ENCODE results near the gene PLCL2. TPM values are rescaled to one million over a fixed set of nuclear protein-coding genes. Genes with fewer than 3 reads are reported as not detected.
A peak's percentile ranks its signal among the peaks of the same experiment; 100 is the strongest.

The PLCL2 gene
- total RNA-seq, 1 donor from 2014 or later, result 12.4 TPM

DNA sequence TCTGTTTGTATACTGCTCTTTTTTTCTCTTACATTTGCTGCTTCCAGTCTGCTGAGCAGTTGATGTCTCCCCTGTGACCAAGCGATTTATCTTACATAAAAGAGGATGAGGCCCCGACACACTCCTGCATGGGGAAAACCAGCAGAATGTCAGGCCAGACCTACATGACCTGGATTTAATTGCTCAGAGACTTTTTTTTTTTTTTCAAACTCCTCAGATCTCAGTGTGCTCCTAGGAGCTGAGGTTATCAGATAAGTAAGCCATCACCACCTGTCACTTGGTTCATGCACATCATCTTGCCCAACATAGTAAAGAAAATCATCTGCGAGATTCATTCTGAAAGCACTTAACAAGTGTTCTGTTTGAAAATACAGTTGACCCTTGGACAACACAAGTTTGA, 163.1 kb downstream of the PLCL2 start:
- no peak for DNase-seq

DNA sequence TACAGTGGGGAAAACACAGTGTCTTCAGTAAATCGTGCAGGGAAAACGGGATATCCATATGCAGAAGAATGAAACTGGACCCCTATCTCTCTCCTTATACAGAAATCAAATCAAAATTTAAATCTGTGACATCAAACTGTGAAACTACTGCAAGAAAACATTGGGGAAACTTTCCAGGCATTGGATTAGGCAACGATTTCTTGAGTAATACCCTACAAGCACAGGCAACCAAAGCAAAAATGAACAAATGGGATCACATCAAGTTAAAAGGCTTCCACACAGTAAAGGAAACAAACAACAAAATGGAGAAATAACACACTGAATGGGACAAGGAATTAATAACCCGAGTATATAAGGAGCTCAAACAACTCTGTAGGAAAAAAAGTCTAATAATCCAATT, 165.3 kb downstream of the PLCL2 start:
- no peak for DNase-seq

DNA sequence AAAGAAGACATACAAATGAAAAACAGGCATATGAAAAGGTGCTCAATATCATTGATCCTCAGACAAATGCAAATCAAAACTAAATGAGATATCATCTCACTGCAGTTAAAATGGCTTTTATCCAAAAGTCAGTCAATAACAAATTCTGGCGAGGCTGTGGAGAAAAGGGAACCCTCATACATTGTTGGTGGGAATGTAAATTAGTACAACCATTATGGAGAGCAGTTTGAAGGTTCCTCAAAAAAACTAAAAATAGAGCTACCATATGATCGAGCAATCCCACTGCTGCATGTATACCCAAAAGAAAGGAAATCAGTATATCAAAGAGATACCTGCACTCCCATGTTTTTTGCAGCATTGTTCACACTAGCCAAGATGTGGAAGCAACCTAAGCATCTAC, 165.8 kb downstream of the PLCL2 start:
- DNase-seq, result no peak

DNA sequence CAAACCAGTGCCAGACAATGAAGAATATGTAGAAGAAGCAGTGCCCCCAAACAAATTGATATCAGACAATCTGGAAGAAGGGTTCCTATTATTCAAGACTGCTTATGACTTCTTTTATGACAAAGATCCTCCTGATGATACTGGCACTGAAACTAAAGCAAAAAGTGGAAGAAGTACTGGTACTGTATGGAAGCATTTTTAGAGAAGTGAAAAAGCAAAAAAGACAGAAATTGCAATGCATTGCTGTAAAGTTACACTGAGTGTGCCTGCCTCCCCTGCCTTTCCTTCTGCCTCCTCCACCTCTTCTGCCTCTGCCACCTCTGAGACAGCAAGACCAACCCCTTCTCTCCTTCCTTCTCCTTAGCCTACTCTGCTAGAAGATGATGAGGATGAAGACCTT, 167.6 kb downstream of the PLCL2 start:
- no peak for DNase-seq

DNA sequence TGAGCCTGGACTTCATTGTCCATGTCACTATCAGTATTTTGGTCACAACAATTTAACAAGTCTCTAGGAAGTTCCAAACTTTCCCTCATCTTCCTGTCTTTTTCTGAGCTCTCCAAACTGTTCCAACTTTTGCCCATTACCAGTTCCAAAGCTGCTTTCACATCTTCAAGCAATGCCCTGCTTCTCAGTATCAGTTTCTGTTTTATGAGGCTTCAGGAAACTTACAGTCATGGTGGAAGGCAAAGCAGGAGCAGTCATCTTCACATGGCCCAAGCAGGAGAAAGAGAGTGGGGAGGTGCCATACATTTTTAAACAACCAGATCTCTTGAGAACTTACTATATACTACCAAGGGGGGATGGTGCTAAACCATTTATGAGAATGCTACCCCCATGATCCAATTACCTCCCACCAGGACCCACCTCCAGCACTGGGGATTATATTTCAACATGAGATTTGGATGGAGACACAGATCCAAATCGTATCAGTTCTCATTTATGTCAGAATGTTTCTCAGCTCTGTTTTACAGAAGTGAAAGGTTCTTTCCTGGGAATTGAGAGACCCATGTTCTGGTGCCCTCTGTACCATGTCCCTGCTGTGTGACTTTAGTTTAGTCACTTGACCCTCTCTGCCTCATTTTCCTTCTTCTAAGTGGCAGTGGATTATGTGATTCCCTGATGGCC, 169.7 kb downstream of the PLCL2 start:
- no peak for DNase-seq

DNA sequence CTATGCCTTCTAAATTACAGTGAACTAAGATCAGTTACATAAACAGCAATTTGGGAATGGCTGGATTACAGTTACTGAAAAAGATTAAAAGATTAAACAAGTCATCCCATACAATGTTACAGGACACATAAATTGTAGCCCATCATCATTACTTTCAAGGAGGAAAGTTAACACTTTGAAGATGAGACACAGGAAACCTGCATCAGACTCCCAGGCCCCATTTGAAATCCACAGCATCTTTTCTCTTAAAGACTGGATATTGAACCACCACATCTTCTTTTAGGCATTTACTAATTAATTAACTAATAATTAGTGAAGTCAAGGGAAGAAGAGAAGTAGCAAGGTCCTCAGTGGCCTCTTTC, 170.2 kb downstream of the PLCL2 start:
- no peak for DNase-seq

DNA sequence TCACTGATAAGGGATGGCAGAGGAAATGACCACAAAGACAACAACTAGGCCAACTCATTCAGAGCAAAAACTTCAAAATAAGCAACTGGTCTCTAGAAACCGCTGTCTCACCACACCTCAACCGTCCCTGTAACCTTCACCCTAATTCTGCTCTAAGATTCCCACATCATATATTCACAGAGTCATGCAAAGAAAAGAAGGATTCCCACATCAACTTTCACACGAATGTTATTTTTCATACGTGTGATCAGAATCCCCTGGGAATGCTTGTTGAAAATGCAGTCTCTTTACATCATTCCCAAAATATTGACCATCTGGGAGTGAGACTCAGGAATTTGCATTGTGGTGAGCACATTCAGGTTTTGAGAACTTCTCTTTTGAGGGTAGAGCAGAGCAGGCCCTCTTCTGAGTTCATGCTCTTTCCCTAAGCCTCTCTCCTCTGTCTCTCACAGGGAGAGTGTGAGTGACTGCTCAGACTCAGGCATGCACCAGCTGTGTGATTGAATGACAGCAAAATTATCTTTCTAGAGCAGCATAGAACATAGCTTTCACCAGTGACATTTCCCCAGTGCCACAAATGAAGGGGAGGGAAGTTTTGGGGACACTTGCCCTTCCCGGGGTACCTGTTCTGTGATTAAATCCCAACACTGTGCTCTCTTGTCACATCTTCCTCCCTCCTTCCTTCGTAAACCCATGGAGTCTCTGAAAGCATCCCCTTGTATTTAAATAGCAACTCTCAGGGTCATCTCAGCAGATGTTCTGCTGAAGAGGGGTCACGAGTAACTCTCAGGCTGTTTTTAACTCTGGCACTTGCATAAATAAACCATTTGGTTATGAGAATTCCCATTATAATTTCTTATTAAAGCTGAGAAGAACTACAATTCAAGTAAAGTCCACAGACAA, 170.9 kb downstream of the PLCL2 start:
- no peak for DNase-seq

DNA sequence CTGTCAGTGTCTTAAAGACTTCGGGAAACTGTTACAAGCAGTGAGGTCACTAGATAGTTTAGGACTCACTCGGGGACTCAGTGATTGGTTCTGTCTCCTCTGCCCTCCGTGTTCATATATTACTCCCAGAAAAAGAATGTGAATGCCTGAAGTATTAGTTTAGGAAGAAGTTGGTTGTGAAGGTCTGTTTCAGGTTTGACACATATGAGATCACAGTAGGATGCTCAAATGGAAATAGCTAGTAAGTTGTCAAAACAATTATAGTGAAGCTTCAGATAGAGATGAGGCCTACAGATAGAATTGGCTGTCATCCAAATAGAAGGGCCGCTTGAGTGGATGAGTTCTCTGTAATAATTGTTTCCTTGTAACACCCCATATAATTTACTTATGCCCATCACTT, 172.6 kb downstream of the PLCL2 start:
- DNase-seq, result no peak

DNA sequence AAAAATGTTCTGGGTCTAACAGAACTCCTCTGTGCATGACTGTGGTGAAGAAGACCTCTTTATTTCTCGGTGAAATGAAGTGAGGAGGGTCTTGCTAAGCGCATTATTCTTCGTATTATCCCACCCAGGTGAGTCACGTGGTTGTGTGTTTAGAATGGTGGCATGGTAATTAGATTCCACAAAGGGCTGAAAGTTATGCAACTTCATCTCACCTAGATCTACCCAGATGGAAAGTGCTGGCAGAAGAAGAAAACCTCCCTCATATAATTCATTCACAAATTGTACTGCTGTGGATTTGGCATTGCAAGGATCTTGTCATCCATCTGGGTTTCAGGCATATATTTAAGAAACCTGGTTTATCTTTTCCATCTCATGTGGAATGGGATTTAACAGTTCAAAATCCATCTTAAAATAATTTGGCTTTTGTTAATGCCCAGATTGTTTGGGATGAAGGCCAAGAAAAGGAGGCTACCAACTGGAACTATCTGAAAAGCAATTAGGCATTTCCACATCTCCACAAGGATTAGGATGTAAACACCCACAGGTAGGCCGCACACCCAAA, 175.3 kb downstream of the PLCL2 start:
- no peak for DNase-seq

DNA sequence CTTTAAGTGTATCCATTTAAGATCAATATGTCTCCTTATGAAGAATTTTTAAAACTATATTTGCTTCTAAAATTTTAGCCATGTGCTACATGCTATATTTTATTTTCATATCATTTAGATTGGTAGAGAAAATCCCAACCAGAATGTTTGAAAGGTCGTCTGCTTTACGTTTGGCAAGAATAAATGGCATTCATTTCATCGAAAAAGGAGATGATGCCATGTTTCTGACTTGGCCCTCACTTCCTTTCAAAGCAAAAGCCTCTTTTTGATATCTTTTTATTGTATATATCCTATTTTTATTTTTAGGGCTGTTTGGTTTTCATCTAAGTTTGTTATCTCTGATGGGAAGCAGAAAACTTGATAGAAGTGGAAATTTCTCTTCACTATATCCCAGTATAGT, 176.2 kb downstream of the PLCL2 start:
- no peak for DNase-seq

DNA sequence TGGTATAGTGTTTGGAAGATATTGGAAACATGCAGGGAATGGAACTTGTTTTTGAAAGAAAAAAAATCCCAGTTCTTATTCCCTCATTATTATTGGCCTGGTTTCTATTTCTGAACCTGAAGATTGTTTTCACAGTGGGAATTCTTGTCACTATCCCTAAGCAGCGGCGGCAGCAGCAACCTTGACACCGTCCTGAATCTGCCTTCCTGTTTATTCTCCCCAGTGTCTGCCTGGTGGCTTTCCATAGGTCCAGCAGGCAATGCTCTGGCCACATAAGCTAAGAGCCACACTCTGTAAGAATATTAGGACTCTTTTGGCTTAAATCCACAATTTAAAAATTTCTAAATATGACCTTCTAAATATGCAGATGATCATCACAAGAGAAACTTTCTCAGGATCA, 178.0 kb downstream of the PLCL2 start:
- DNase-seq, result no peak

DNA sequence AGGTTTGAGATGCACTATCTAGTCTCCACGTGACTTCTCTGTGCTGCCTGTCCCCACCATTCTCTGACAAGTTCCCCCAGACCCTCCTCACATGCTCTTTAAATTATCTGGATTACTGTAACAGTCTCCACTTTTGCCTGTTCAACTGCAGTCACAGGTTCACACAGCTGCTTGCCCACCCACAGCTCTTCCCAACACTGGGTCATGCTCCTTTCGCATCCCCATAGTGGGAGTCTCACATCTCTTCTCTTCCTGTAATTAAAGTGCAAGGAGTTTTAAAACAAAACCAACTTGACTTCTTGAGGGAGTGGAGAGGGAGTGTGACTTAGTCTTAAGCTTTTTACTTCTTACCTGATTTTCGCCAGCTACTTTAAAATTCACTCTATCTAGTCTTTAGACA, 178.8 kb downstream of the PLCL2 start:
- DNase-seq, result no peak

DNA sequence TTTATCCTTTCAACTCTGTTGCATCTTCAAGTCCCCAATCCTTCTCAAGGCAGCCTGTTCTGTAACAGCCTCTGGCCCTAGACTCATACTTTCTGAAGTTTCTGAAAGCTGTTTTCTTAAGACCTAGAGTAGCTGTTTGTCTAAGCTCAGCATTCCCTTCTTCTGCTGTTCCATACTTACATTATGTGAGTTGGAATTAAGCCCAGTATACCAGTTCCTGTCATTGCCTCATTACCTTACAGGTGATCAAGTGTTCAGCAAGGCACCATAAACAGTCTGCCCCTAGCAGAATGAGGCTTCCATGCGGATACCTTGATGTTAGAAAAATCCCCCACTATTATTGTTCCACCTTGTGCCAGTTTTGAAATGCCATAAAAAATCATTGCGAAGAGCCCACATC, 180.6 kb downstream of the PLCL2 start:
- no peak for DNase-seq

DNA sequence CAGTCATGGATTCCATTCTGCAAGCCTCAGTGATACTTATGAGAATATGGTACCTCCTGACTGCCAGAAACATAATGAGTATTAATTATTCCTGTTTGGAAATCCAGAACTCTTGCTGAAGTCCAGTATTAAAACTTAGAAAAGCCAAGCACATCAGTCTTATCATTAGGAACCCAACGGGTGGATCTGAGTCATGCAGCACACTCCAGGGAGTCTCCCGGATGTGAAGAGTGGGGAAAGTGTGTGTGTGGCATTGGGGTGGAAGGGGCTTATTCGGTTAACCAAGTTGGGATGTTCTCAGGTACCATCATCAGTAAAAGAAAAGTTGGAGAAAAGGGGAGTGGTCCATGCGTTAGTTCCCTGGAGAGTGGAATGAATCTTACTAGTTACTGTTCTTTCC, 181.1 kb downstream of the PLCL2 start:
- DNase-seq, result no peak

DNA sequence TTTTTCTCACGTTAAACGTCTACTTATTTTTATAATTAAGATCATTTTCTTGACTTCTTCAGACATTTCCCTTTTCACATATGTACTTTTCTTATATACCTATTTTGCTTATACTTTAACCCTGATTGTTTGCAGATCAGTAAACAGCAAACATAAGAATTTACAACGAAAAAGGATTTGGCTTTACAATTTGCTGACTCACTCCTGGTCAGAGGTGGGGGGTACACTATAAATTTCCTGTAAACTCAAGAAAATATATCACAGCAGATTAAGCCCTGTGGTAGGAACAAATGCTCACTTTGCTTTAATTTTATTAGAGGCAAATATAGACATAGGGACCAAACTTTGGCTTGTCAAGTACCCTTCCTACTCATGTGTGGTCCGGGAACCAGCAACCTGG, 185.0 kb downstream of the PLCL2 start:
- DNase-seq, result no peak

DNA sequence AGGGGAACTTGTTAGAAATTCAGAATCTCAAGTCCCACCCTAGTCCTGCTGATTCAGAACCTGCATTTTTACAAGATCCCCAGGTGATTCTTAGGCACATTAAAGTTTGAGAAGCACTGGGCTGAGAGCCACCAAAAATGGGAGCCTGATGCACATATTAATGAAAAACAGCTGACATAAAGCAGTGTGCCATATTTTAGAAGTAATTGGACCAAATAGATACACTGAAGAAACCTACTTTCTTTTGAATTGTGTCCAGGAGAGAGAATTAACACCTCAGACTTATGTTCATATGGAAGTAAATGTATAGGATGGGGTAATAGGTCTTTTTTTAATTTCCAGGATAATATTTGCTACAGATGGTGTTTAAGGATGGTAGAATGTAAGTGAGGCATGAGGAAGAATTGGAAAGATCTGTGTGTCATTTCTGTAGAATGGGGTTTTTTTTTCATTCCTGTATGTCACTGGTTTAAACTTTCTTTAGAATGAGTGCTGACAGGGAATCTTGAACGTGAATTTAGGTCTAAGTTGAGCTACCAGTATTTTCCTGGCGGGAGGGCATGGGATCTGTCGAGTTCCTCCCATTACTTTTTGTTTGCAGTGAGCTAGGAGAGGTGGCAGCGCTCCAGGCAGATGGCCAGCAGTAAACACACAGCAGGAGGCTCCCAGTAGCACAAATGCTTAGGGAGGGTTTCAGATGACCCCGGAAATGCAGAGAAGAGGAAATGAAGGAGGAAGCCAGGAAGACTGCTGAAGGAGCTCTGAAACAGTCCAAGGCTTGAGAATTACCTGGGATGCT, 185.6 kb downstream of the PLCL2 start:
- DNase-seq, result no peak

DNA sequence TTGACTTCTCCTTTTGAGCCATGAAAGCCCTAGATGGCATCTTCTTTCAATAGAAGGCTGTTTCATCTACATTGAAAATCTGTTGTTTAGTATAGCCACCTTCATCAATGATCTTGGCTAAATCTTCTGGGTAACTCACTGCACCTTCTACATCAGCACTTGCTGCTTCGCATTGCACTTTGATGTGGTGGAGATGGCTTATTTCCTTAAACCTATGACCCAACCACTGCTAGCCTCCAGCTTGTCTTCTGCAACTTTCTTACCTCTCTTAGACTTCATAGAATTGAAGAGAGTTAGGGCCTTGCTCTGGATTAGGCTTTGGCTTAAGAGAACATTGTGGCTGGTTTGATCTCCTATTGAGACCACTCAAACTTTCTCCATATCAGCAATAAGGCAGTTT, 189.8 kb downstream of the PLCL2 start:
- DNase-seq, result no peak

DNA sequence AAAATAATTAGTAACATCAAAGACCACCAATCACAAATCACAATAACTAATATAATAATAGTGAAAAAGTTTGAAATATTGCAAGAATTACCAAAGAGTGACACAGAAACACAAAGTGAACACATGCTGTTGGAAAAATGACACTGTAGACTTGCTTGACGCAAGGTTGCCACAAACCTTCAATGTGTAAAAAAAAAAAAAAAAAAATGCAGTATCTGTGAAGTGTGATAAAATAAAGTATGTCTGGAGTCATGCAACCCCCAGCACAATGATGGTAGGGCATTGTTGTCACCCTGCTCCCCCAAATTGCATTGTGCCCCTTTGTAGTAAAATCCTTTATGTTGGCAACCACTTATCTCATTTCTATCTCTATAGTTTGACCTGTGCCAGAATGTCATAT, 190.6 kb downstream of the PLCL2 start:
- no peak for DNase-seq

DNA sequence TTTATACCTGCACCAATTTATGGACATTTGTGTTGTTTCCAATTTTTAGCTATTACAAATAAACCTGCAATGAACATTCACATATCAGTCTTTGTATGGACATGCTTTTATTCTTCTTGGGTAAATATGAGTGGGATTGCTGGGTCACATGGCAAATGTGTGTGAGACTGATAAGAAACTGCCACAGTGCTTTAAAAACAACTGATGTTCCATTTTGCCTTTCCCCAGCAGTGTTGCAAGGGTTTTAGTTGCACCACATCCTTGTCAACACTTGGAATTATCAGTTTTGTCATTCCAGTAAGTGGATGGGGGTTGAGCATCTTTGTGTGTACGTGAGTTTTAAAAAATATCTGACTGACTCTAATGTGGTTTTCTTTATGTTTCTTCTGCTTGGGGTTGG, 191.2 kb downstream of the PLCL2 start:
- DNase-seq, result no peak

DNA sequence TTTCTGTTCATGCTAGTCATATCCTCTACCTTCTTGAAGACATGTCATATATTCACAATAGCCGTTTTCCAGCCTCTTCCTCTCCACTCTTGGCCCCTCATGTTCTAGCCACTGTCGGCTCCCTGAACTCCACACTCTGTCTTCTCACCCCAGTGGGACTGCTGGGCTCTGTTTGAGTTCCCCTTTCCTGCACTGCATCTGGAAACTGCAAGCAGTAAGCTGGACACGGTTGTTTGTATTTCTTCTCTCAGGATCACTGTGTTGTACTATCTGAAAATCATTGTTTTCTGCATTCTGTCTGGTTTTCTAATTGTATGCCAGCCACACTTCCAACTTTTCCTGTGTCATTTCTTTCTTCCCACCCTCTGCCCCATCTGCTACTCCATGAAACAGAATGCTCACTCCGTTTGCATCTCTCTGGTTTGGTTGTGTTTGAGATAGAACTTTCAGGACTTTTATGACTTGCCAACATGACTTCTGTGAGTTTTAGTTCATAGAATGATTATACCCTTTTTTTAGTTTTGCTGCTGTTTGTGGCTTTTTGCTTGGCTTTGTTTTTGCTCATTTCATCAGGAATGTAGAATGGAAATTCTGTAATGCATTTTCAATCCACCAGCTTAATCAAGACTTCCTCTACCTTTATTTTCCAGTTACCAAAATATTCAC, 192.3 kb downstream of the PLCL2 start:
- DNase-seq, result no peak

DNA sequence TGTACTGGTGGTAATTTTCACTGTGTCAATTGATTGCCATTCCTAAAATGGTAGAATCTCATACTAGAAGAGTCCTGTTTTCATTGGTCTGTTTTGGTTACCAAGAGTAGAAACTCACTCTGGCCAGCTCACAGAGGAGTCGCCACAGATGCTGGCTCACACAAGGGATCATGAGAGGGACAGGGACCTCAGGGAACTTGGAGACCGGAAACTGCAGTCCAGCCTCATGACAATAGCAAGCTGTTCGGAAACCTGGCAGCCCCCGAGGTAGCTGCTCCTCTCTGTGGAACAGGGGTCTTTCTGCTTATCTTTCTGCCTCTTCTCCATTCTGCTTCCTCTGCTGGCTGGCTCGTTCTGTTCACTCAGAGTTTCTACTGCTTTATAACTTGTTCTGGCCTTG, 192.9 kb downstream of the PLCL2 start:
- peak; percentile 28 for DNase-seq

DNA sequence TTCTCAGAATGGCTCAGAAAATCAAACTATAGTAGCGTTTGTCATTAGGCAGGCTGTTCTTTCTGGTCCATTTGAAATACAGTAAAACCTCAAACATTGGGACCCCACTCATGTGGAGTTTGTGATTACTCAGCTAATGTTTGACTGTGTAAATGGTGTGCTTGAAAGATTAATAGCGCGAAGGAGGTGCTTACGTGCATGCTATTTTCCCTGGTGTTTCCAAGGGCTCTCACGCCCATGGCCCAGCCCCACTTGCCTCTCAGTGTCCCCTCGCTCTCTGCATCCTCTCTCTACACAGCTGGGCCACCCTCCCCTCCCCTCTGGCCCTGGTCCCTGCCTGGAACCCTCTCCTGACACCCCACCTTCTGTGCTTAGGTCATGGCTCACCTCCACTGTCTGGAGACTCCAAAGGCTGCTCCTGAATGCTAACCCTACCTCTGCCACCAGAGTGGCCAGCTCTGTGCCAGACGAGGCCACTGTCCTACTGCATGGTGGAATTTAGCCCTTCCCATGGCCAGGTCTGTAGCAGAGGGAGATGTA, 194.2 kb downstream of the PLCL2 start:
- DNase-seq, result no peak

Measured in dermis blood vessel endothelial cell (primary cell).